ENCODE measurements around the gene PLEKHA5.
"Not testable (repeated sequence)": the region's sequence is repeated elsewhere in the genome, so short reads cannot be mapped to it uniquely, and the experiment has no call there.

The PLEKHA5 gene

DNA sequence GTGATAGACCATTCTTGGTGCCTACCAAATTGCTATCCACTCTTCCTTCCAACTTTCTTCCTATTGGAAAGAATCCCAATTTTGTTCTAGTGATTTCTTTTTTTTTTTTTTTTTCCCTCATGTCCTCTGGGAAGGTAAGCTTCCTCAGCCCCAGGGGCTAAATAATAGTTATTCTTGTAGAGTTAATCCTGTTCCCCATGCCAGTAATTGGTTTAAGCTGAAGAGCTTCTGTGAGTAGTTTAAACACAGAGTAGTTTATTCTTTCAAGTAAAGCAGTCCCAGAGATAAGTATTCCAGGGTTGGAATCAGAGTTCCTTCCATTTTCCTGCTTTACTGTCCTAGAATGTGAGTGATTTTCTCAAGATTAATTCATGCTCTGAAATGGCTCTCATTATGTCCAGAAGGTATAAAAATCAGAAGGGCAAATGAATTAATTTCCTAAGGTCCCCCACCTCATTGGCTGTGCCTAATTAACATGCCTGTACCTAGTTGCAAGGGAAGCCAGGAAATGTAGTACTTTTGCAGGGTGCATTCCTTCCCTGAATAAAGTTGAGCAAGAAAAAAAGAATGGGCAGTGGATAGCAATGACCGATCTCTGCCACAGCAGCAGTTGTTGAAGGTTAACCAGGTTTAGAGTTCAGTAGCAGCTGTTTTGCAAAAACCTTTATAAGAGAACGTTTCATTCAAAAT is 97.8 kb downstream of the PLEKHA5 start:
- TF ChIP-seq ARNTL (CRISPR knock-in tag; IDR thresholded peaks at IDR 0.05; ENCODE audit: borderline replicate concordance, low read depth) (no peak), BACH2 (CRISPR knock-in tag; IDR thresholded peaks at IDR 0.05; ENCODE audit: borderline replicate concordance) (no peak), OSR1 (CRISPR knock-in tag; IDR thresholded peaks at IDR 0.05) (no peak), ZNF70 (CRISPR knock-in tag; IDR thresholded peaks at IDR 0.05) (no peak), PPARA (CRISPR knock-in tag; IDR thresholded peaks at IDR 0.05; ENCODE audit: borderline replicate concordance) (no peak)
- ATAC-seq = peak; percentile 53; the same call in 2 of the 3 replicates

DNA sequence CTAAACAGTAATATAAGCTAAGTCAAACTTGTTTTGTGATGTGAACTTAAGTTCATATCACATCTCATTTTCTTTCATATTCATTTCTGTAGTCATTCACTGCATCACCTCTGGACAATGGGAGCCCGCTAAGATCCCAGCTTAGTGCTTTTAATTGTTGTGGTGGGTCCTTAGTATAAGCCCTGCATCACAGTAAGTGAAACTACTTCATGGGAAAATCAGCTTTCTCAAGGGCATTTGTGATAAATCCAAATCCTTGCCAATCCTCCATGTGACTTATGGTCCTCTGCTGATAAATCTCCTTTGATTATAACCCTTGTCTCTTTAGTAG is 98.3 kb downstream of the PLEKHA5 start:
- ATAC-seq = no peak
- TF ChIP-seq ZC3H10 (CRISPR knock-in tag; IDR thresholded peaks at IDR 0.05) (no peak), ZNF8 (CRISPR knock-in tag; IDR thresholded peaks at IDR 0.05) (no peak), ZFP3 (CRISPR knock-in tag; IDR thresholded peaks at IDR 0.05) (no peak), ZFP30 (CRISPR knock-in tag; IDR thresholded peaks at IDR 0.05) (no peak), ARNTL (CRISPR knock-in tag; IDR thresholded peaks at IDR 0.05; ENCODE audit: borderline replicate concordance, low read depth) (no peak), ZNF70 (CRISPR knock-in tag; IDR thresholded peaks at IDR 0.05) (no peak), TCF4 (CRISPR knock-in tag; IDR thresholded peaks at IDR 0.05; ENCODE audit: borderline replicate concordance) (no peak), GLIS3 (CRISPR knock-in tag; IDR thresholded peaks at IDR 0.05) (no peak), ZNF565 (CRISPR knock-in tag; conservative IDR thresholded peaks at IDR 0.05; ENCODE audit: low read depth) (no peak), PPARA (CRISPR knock-in tag; IDR thresholded peaks at IDR 0.05; ENCODE audit: borderline replicate concordance) (no peak)
- TF ChIP-seq, protein P1, sequence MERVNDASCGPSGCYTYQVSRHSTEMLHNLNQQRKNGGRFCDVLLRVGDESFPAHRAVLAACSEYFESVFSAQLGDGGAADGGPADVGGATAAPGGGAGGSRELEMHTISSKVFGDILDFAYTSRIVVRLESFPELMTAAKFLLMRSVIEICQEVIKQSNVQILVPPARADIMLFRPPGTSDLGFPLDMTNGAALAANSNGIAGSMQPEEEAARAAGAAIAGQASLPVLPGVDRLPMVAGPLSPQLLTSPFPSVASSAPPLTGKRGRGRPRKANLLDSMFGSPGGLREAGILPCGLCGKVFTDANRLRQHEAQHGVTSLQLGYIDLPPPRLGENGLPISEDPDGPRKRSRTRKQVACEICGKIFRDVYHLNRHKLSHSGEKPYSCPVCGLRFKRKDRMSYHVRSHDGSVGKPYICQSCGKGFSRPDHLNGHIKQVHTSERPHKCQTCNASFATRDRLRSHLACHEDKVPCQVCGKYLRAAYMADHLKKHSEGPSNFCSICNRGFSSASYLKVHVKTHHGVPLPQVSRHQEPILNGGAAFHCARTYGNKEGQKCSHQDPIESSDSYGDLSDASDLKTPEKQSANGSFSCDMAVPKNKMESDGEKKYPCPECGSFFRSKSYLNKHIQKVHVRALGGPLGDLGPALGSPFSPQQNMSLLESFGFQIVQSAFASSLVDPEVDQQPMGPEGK (CRISPR knock-in tag; IDR thresholded peaks at IDR 0.05; ENCODE audit: borderline replicate concordance) = no peak
- TF ChIP-seq, protein P2, sequence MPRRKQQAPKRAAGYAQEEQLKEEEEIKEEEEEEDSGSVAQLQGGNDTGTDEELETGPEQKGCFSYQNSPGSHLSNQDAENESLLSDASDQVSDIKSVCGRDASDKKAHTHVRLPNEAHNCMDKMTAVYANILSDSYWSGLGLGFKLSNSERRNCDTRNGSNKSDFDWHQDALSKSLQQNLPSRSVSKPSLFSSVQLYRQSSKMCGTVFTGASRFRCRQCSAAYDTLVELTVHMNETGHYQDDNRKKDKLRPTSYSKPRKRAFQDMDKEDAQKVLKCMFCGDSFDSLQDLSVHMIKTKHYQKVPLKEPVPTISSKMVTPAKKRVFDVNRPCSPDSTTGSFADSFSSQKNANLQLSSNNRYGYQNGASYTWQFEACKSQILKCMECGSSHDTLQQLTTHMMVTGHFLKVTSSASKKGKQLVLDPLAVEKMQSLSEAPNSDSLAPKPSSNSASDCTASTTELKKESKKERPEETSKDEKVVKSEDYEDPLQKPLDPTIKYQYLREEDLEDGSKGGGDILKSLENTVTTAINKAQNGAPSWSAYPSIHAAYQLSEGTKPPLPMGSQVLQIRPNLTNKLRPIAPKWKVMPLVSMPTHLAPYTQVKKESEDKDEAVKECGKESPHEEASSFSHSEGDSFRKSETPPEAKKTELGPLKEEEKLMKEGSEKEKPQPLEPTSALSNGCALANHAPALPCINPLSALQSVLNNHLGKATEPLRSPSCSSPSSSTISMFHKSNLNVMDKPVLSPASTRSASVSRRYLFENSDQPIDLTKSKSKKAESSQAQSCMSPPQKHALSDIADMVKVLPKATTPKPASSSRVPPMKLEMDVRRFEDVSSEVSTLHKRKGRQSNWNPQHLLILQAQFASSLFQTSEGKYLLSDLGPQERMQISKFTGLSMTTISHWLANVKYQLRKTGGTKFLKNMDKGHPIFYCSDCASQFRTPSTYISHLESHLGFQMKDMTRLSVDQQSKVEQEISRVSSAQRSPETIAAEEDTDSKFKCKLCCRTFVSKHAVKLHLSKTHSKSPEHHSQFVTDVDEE (CRISPR knock-in tag; IDR thresholded peaks at IDR 0.05) = no peak
- TF ChIP-seq, protein P3, sequence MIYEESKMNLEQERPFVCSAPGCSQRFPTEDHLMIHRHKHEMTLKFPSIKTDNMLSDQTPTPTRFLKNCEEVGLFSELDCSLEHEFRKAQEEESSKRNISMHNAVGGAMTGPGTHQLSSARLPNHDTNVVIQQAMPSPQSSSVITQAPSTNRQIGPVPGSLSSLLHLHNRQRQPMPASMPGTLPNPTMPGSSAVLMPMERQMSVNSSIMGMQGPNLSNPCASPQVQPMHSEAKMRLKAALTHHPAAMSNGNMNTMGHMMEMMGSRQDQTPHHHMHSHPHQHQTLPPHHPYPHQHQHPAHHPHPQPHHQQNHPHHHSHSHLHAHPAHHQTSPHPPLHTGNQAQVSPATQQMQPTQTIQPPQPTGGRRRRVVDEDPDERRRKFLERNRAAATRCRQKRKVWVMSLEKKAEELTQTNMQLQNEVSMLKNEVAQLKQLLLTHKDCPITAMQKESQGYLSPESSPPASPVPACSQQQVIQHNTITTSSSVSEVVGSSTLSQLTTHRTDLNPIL (CRISPR knock-in tag; IDR thresholded peaks at IDR 0.05; ENCODE audit: low read depth) = no peak

DNA sequence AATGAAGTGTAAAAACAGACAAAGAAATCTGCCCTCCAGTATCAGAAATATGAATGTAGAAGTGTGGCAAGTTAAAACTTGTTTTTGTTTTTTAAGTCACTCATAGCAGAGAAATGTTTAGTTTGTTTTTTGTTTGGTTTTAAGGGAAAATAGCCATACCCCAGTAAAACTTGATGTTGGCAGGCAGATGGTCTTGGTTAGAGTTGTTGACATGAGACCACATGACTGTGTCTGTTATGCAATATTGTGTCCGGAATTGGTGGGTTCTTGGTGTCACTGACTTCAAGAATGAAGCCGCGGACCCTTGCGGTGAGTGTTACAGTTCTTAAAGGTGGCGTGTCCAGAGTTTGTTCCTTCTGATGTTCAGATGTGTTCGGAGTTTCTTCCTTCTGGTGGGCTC is 99.5 kb downstream of the PLEKHA5 start:
- not testable (repeated sequence) for ATAC-seq

DNA sequence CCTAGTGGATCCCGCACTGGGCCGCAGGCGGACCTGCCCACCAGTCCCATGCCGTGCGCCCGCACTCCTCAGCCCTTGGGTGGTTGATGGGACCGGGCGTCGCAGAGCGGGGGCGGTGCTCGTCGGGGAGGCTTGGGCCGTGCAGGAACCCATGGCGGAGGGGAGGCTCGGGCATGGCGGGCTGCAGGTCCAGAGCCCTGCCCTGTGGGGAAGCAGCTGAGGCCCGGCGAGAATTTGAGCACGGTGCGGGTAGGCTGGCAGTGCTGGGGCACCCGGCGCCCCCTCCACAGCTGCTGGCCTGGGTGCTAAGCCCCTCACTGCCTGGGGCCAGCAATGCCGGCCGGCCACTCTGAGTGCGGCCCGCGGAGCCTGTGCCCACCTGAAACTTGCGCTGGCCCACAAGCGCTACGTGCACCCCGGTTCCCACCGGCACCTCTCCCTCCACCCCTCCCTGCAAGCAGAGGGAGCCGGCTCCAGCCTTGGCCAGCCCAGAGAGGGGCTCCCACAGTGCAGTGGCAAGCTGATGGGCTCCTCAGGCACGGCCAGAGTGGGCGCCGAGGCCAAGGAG is 100.8 kb downstream of the PLEKHA5 start:
- ATAC-seq = no peak
- TF ChIP-seq ESRRG (CRISPR knock-in tag; IDR thresholded peaks at IDR 0.05) = no peak
- TF ChIP-seq TOX (CRISPR knock-in tag; IDR thresholded peaks at IDR 0.05; ENCODE audit: borderline replicate concordance) = no peak
- no peak for TF ChIP-seq ZFP3 (CRISPR knock-in tag; IDR thresholded peaks at IDR 0.05)
- TF ChIP-seq ZC3H10 (CRISPR knock-in tag; IDR thresholded peaks at IDR 0.05) = no peak
- TF ChIP-seq, protein P2 (CRISPR knock-in tag; IDR thresholded peaks at IDR 0.05) = no peak
- TF ChIP-seq GLIS3 (CRISPR knock-in tag; IDR thresholded peaks at IDR 0.05) = no peak
- TF ChIP-seq ZNF8 (CRISPR knock-in tag; IDR thresholded peaks at IDR 0.05) = no peak
- no peak for TF ChIP-seq TCF4 (CRISPR knock-in tag; IDR thresholded peaks at IDR 0.05; ENCODE audit: borderline replicate concordance)
- no peak for TF ChIP-seq BACH2 (CRISPR knock-in tag; IDR thresholded peaks at IDR 0.05; ENCODE audit: borderline replicate concordance)
- no peak for TF ChIP-seq CSDC2 (CRISPR knock-in tag; IDR thresholded peaks at IDR 0.05)
- TF ChIP-seq, protein P4, sequence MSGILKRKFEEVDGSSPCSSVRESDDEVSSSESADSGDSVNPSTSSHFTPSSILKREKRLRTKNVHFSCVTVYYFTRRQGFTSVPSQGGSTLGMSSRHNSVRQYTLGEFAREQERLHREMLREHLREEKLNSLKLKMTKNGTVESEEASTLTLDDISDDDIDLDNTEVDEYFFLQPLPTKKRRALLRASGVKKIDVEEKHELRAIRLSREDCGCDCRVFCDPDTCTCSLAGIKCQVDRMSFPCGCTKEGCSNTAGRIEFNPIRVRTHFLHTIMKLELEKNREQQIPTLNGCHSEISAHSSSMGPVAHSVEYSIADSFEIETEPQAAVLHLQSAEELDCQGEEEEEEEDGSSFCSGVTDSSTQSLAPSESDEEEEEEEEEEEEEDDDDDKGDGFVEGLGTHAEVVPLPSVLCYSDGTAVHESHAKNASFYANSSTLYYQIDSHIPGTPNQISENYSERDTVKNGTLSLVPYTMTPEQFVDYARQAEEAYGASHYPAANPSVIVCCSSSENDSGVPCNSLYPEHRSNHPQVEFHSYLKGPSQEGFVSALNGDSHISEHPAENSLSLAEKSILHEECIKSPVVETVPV (CRISPR knock-in tag; IDR thresholded peaks at IDR 0.05) = no peak
- no peak for TF ChIP-seq ARNTL (CRISPR knock-in tag; IDR thresholded peaks at IDR 0.05; ENCODE audit: borderline replicate concordance, low read depth)
- TF ChIP-seq ZFP30 (CRISPR knock-in tag; IDR thresholded peaks at IDR 0.05) = no peak
- no peak for TF ChIP-seq ISL1 (CRISPR knock-in tag; IDR thresholded peaks at IDR 0.05)
- no peak for TF ChIP-seq SNAI2 (CRISPR knock-in tag; IDR thresholded peaks at IDR 0.05)
- TF ChIP-seq OSR1 (CRISPR knock-in tag; IDR thresholded peaks at IDR 0.05) = no peak
- TF ChIP-seq, protein P3 (CRISPR knock-in tag; IDR thresholded peaks at IDR 0.05; ENCODE audit: low read depth) = no peak

Data from SK-N-SH treated with all-trans-retinoic acid at 6 μM for 48 hours (cell line).